Amniotic stem cell (primary cell): ENCODE data around the gene ZNF280B.

Experiments
- DNase-seq: peaks from one replicate; lab custom pipeline; 2025; lab: John Stamatoyannopoulos, UW

Gene ZNF280B

GRCh38 chr22:22508274-22509176, at the start of gene ZNF280B:
ZNF280B (minus strand) TSS chr22:22508742; CDS start chr22:22489398, 19,344 bp downstream.
- no peak for DNase-seq

- DNase-seq = no peak
Measured at GRCh38 chr22:22556995-22557925, 48.7 kb upstream of the ZNF280B start.

GRCh38 chr22:22556578-22556977, 48.0 kb upstream of the ZNF280B start:
- DNase-seq = no peak

- DNase-seq = no peak
Measured at GRCh38 chr22:22555596-22555995, 47.1 kb upstream of the ZNF280B start.

GRCh38 chr22:22554587-22555284, 46.2 kb upstream of the ZNF280B start:
- DNase-seq = no peak

- DNase-seq = no peak
Measured at GRCh38 chr22:22553735-22554586, 45.4 kb upstream of the ZNF280B start.

- DNase-seq = no peak
Measured at GRCh38 chr22:22553141-22553540, 44.6 kb upstream of the ZNF280B start.

- no peak for DNase-seq
Measured at GRCh38 chr22:22552630-22553029, 44.1 kb upstream of the ZNF280B start.

- no peak for DNase-seq
Measured at GRCh38 chr22:22550789-22551434, 42.4 kb upstream of the ZNF280B start.

GRCh38 chr22:22548910-22549309, 40.4 kb upstream of the ZNF280B start:
- DNase-seq = no peak

- DNase-seq = no peak
Measured at GRCh38 chr22:22548317-22548716, 39.8 kb upstream of the ZNF280B start.

GRCh38 chr22:22547692-22548300, 39.3 kb upstream of the ZNF280B start:
- no peak for DNase-seq

- DNase-seq = no peak
Measured at GRCh38 chr22:22547226-22547625, 38.7 kb upstream of the ZNF280B start.

- DNase-seq = no peak
Measured at GRCh38 chr22:22546490-22546889, 37.9 kb upstream of the ZNF280B start.

- no peak for DNase-seq
Measured at GRCh38 chr22:22545084-22545483, 36.5 kb upstream of the ZNF280B start.

- no peak for DNase-seq
Measured at GRCh38 chr22:22538226-22538989, 29.9 kb upstream of the ZNF280B start.

GRCh38 chr22:22536916-22537315, 28.4 kb upstream of the ZNF280B start:
- no peak for DNase-seq

- no peak for DNase-seq
Measured at GRCh38 chr22:22536515-22536914, 28.0 kb upstream of the ZNF280B start.

- DNase-seq = no peak
Measured at GRCh38 chr22:22535662-22536061, 27.1 kb upstream of the ZNF280B start.
